NT2/D1 (cell line): ENCODE measurements around the gene CACNB1.

Source experiments
- DNase-seq: peaks from one replicate; pipeline ENCODE4 v3.0.0-alpha.2; 2011; ENCODE audit warnings: low read depth, low spot score
- H3K27me3 ChIP-seq: 2 replicates; pipeline ENCODE4 v1.6.0; 2011; ENCODE audit warnings: mild to moderate bottlenecking; ENCODE audit not compliant: insufficient read length, insufficient read depth
- H3K36me3 ChIP-seq: 2 replicates; pipeline ENCODE4 v1.6.1; 2011; ENCODE audit warnings: mild to moderate bottlenecking, low read length, mixed read lengths; ENCODE audit not compliant: insufficient read depth, insufficient read length
- H3K4me1 ChIP-seq: 2 replicates; pipeline ENCODE4 v1.5.1; 2011; ENCODE audit not compliant: insufficient read depth, insufficient read length
- H3K4me3 ChIP-seq: 2 replicates; pipeline ENCODE4 v1.5.1; 2011; ENCODE audit warnings: low read depth; ENCODE audit not compliant: insufficient read length
- H3K9ac ChIP-seq: 2 replicates; pipeline ENCODE4 v1.6.0; 2011; ENCODE audit warnings: low read depth; ENCODE audit not compliant: insufficient read length
- H3K9me3 ChIP-seq: 2 replicates; pipeline ENCODE4 v1.5.1; 2011; ENCODE audit warnings: mild to moderate bottlenecking, low read length; ENCODE audit not compliant: insufficient read depth
- SUZ12 ChIP-seq: IDR thresholded peaks from 2 replicates; pipeline ENCODE4 v1.6.1; 2011; ENCODE audit not compliant: insufficient read length, insufficient read depth; ENCODE audit errors: extremely low read depth
- YY1 ChIP-seq: IDR thresholded peaks from 2 replicates; pipeline ENCODE4 v1.6.1; 2011; ENCODE audit not compliant: insufficient read length, insufficient read depth
- ZNF274 ChIP-seq: IDR thresholded peaks from 2 replicates; pipeline ENCODE4 v1.6.1; 2011; ENCODE audit warnings: mild to moderate bottlenecking, low read depth, low read length

Gene CACNB1

GRCh38 chr17:39208893-39209292 is 11.4 kb upstream of the CACNB1 start:
- Histone ChIP-seq H3K4me1 (peaks cover 26% of the 10 kb centered on the region), H3K9me3 (no peaks in the 10 kb centered on the region), H3K27me3 (peaks cover 17% of the 10 kb centered on the region), H3K36me3 (peaks cover 17% of the 10 kb centered on the region), H3K9ac (peak overlapping the region; percentile 45), H3K4me3 (no peak overlapping the region)
- TF ChIP-seq SUZ12 (no peak), ZNF274 (no peak), YY1 (no peak)
- DNase-seq = no peak

DNA sequence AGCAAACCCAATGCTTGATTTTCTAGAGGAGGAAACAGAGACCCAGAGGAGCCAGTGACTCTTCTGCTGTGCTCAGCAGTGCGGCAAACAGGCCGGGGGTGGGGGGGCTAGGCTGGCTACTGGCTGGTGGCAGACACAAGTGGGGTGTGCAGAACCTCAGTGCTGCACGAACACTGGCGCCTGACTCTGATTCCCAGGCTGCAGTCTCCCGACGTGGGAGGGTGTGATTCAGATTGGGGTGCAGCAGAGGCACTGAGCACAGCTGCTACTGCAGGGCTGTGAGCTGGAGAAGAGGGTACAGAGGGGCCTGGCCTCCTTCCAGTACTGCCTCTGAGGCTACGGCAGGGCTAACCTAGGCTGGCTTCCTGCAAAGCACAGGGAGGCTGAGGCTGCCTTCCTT is 10.7 kb upstream of the CACNB1 start:
- peaks cover 17% of the 10 kb centered on the region for H3K27me3 ChIP-seq
- DNase-seq = no peak

GRCh38 chr17:39205112-39205526 is 7.7 kb upstream of the CACNB1 start:
- Histone ChIP-seq H3K9ac (no peak overlapping the region), H3K27me3 (peaks cover 11% of the 10 kb centered on the region), H3K36me3 (peaks cover 51% of the 10 kb centered on the region), H3K9me3 (no peaks in the 10 kb centered on the region), H3K4me1 (peaks cover 18% of the 10 kb centered on the region), H3K4me3 (no peak overlapping the region)
- no peak for DNase-seq
- no peak for TF ChIP-seq SUZ12
- TF ChIP-seq YY1 = no peak
- no peak for TF ChIP-seq ZNF274

More for the DNA sequence above, 10.7 kb upstream of the CACNB1 start:
- Histone ChIP-seq H3K4me3 (no peak overlapping the region), H3K9me3 (no peaks in the 10 kb centered on the region), H3K9ac (no peak overlapping the region), H3K36me3 (peaks cover 24% of the 10 kb centered on the region), H3K4me1 (peaks cover 24% of the 10 kb centered on the region)
- TF ChIP-seq ZNF274 = no peak
- no peak for TF ChIP-seq YY1
- no peak for TF ChIP-seq SUZ12

DNA sequence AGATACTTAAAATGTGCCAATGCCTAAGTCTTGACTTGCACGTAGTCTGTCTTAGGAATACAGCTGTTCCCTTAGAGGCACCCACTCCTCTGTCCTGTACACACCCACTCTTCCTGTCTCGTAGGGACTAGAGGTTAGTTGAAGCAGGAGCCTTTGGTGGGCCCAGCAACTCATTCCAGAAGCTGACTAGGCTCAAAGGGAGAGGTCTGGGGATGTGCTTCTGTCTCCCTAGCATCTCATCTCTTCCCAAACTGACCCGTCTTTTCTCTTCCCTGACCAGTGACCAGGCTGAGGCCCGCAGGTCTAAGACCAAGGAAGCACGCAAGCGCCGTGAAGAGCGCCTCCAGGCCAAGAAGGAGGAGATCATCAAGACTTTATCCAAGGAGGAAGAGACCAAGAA is 6.8 kb upstream of the CACNB1 start:
- Histone ChIP-seq H3K4me3 (no peak overlapping the region), H3K36me3 (peaks cover 51% of the 10 kb centered on the region), H3K9ac (no peak overlapping the region), H3K9me3 (no peaks in the 10 kb centered on the region), H3K4me1 (peaks cover 15% of the 10 kb centered on the region), H3K27me3 (peaks cover 2% of the 10 kb centered on the region)
- TF ChIP-seq SUZ12 = no peak
- TF ChIP-seq YY1 = no peak
- TF ChIP-seq ZNF274 = no peak
- no peak for DNase-seq

- DNase-seq = no peak
- peaks cover 51% of the 10 kb centered on the region for H3K36me3 ChIP-seq
These were observed 3.6 kb upstream of the CACNB1 start for GRCh38 chr17:39200957-39201510.

DNA sequence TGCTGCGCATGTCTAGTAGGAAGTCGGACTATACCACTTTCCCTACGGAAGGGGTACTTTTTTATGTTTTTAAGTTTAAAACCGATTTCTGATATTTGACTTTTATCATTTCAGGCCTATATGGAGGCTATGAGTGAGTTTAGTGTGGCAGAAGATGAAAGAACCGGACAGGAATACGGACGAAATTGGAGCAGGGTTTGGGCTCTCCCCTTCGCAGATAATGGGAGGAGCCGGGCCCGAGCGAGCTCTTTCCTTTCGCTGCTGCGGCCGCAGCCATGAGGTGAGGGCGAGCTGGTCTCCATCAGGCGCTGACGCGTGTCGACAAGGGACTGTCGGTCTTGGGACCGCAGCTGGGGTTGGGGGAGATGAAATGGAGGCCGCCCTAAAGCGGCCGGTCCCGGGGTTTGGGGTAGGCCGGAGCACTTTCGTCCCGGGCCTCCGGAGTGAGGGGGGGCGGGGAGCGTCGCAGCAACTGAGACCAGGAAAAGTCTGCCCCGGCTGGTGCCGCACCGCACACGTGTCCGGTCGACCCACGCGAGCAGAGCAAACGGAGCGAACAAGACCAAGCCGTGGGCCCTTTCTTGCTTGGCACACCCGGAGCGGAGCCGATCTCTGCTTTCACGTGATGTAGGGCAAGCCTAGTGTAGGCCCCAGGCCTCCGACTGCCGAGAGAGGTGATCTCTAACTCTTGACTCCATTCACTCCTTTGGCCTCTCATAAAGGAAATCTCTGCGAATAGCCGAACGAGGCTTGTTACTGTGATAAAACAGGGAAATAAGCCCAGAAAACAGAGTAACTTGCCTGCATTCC is 2.8 kb upstream of the CACNB1 start, which contains the start of gene RPL19:
RPL19 (plus strand) TSS at position 214 of the 810 bp plus-strand sequence; CDS start at position 276, 62 bp downstream.
- Histone ChIP-seq H3K9ac (peak within 1 kb of the TSS; percentile 97), H3K27me3 (no peaks in the 10 kb centered on the region), H3K4me3 (peak within 1 kb of the TSS; percentile 87), H3K36me3 (peaks cover 48% of the 10 kb centered on the region), H3K4me1 (peaks cover 19% of the 10 kb centered on the region), H3K9me3 (no peaks in the 10 kb centered on the region)
- TF ChIP-seq YY1 = no peak
- TF ChIP-seq ZNF274 = no peak
- no peak for TF ChIP-seq SUZ12
- DNase-seq = no peak

More at GRCh38 chr17:39200957-39201510, 3.6 kb upstream of the CACNB1 start:
- no peaks in the 10 kb centered on the region for H3K27me3 ChIP-seq
- H3K4me3 ChIP-seq = peak overlapping the region; percentile 87
- H3K4me1 ChIP-seq = peaks cover 12% of the 10 kb centered on the region
- H3K9ac ChIP-seq = peak overlapping the region; percentile 97
- TF ChIP-seq YY1 = no peak
- TF ChIP-seq SUZ12 = no peak
- TF ChIP-seq ZNF274 = no peak
- no peaks in the 10 kb centered on the region for H3K9me3 ChIP-seq

DNA sequence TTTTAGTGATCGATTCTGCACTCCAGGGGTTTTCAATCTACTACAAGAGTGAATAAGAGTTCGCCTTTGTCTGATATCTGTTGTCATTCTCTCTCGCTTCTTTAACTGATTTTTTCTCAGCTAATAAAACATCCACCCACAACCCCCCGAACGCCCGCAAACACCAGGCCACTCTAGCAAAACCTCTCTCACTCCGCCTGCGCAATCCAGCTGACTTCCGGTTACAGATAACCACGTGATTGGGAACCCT is 2.3 kb upstream of the CACNB1 start:
- H3K9ac ChIP-seq = peak overlapping the region; percentile 97
- no peaks in the 10 kb centered on the region for H3K9me3 ChIP-seq
- DNase-seq = peak; percentile 79
- no peaks in the 10 kb centered on the region for H3K27me3 ChIP-seq
- TF ChIP-seq YY1 (no peak), ZNF274 (no peak)
- H3K4me3 ChIP-seq = peak overlapping the region; percentile 87
- H3K4me1 ChIP-seq = peaks cover 23% of the 10 kb centered on the region
- peaks cover 43% of the 10 kb centered on the region for H3K36me3 ChIP-seq
